VCaP (cell line): ENCODE results near the gene STK38.

ENCODE experiments used
- H3K27ac ChIP-seq: fragments of 450-650 bp; 2 replicates; pipeline ENCODE4 v1.5.1; 2017
- CTCF ChIP-seq: fragments of 450-650 bp; conservative IDR thresholded peaks from 2 replicates; pipeline ENCODE4 v1.5.1; 2017; ENCODE audit warnings: mild to moderate bottlenecking, moderate library complexity

STK38 gene

DNA sequence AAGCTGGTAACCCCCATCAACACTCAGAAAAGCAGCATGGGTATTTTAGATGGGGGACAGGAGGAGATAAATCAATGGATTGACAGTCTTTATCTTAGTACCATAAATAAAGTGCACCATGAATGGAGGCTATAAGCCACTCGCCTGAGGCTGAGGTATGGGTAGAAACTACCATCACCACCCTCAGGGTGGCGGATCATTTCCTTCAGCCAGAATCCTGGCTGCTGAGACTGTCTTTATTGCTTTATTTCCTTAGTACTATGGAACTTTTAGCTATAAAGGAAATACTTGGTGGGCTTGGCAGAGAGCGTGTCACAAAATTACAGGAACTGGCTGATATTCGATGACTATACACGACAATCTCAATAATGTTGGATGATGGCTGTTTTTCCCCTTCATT is 52.2 kb downstream of the STK38 start:
- TF ChIP-seq CTCF: no peak
- no peak overlapping the region for H3K27ac ChIP-seq

DNA sequence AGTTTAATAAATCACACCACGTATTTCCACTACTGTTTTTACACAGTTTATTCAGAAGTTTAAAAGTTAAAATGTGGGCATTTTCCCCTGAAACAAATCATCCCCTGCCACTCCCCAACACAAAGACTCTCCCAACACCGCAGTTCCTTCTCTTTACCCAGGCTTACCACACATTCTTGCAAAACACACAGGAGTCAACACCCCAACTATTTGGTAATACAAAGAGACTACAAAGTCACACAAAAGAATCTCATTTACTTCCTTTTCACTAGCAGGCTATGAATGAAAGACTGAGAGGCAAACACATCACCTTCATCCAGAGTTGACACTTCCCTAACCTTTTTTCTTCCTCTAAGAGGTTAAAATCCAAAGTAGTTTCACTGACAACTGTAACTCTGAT is 53.4 kb downstream of the STK38 start:
- TF ChIP-seq CTCF: no peak
- no peak overlapping the region for H3K27ac ChIP-seq

GRCh38 chr6:36493319-36493718 is 54.0 kb downstream of the STK38 start:
- H3K27ac ChIP-seq: no peak overlapping the region
- no peak for TF ChIP-seq CTCF

GRCh38 chr6:36492621-36493020 is 54.7 kb downstream of the STK38 start:
- TF ChIP-seq CTCF: no peak
- H3K27ac ChIP-seq: no peak overlapping the region

DNA sequence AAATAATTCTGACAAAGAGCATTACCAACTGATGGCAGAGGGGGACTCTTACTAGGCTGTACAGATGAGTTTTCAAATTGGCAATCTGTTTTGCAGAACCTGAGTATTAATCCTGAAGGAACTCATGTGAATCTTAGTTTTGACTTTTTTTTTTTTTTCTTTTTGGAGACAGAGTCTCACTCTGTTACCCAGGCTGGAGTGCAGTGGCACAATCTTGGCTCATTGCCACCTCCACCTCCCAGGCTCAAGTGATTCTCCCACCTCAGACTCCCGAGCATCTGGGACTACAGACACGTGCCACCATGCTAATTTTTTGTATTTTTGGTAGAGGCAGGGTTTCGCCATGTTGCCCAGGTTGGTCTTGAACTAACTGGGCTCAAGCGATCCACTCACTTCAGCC is 55.2 kb downstream of the STK38 start:
- no peak overlapping the region for H3K27ac ChIP-seq
- no peak for TF ChIP-seq CTCF

- no peak overlapping the region for H3K27ac ChIP-seq
- TF ChIP-seq CTCF: no peak
Measured at GRCh38 chr6:36491378-36491965, 55.8 kb downstream of the STK38 start.

DNA sequence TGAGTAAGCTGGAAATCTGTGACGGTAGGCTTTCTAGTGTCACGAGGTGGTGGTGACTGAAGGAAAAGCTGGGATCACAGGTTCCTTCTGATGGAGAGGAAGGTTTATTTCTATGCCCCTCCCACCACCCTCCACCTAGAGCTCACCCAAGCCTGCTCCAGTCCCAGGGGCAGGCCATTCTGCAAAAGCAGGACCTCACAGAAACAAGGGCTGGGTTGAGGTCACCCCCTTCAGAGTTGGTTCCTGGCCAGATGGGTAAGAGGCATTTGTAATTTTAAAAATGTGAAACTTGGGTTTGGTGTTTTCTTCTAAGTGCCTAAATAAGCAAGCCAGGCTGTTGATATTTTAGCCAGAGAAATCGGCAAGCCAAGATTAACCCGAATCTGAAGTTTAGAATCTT is 57.9 kb downstream of the STK38 start:
- no peak overlapping the region for H3K27ac ChIP-seq
- TF ChIP-seq CTCF: no peak
